OCI-LY7 (cell line): ENCODE data around the gene CIAO3. TPM values are rescaled to one million over a fixed set of nuclear protein-coding genes. Genes with fewer than 3 reads are reported as not detected.
A peak's percentile ranks its signal among the peaks of the same experiment; 100 is the strongest.

Experiments used
- Bru-seq: library from RNA; stranded (reverse); fragments of 400-500 nt; gene quantifications from one replicate; lab custom pipeline; 2021; lab: Mats Ljungman, UMichigan
- BruChase-seq, 2 experiments: library from RNA; stranded (reverse); fragments of 400-500 nt; gene quantifications; one replicate each; lab custom pipeline; 2021; lab: Mats Ljungman, UMichigan
- BruUV-seq: library from RNA; stranded (reverse); fragments of 400-500 nt; replicated peaks from 2 replicates; lab custom pipeline; 2021; lab: Mats Ljungman, UMichigan
- CTCF ChIA-PET: fragments of 300-600 bp; sonication (Branson Sonifier 250); formaldehyde crosslinking; loops from one replicate; lab custom pipeline; 2022; ENCODE audit warnings: antibody characterized with exemption; ENCODE audit not compliant: unreplicated experiment; lab: Charles Lee
- POLR2A ChIA-PET: fragments of 300-600 bp; sonication (Branson Sonifier 250); formaldehyde crosslinking; loops from one replicate; lab custom pipeline; 2022; ENCODE audit warnings: antibody characterized with exemption; lab: Charles Lee
- DNase-seq: peaks from one replicate; pipeline ENCODE4 v3.0.0-alpha.2; 2015; ENCODE audit warnings: low spot score
- H2AFZ ChIP-seq: fragments of 200-600 bp; sonication (generic), shearing (Covaris generic); 2 replicates; pipeline ENCODE4 v1.6.1; 2014; ENCODE audit warnings: mild to moderate bottlenecking, antibody characterized with exemption, low read length, moderate library complexity
- H3K27ac ChIP-seq: fragments of 200-600 bp; sonication (generic); 2 replicates; pipeline ENCODE4 v1.5.1; 2014; ENCODE audit warnings: mixed run types, low read depth, mild to moderate bottlenecking, moderate library complexity, low read length, inconsistent platforms; ENCODE audit not compliant: poor library complexity, severe bottlenecking
- H3K36me3 ChIP-seq: fragments of 200-600 bp; sonication (generic); 2 replicates; pipeline ENCODE4 v1.6.1; 2014; ENCODE audit warnings: mild to moderate bottlenecking, antibody characterized with exemption, low read length, moderate library complexity, mixed read lengths; ENCODE audit not compliant: insufficient read depth
- H3K4me1 ChIP-seq: fragments of 200-600 bp; sonication (generic); 2 replicates; pipeline ENCODE4 v1.5.1; 2014; ENCODE audit warnings: mild to moderate bottlenecking, low read length; ENCODE audit not compliant: insufficient read depth, poor library complexity, severe bottlenecking
- H3K4me2 ChIP-seq: fragments of 200-600 bp; sonication (generic); 2 replicates; pipeline ENCODE4 v1.6.1; 2014; ENCODE audit warnings: mild to moderate bottlenecking, low read length
- H3K4me3 ChIP-seq: fragments of 200-600 bp; sonication (generic); 2 replicates; pipeline ENCODE4 v1.5.1; 2014; ENCODE audit warnings: mild to moderate bottlenecking, low read depth, low read length; ENCODE audit not compliant: poor library complexity, severe bottlenecking
- H3K79me2 ChIP-seq: fragments of 200-600 bp; sonication (generic); 2 replicates; pipeline ENCODE4 v1.6.1; 2016; ENCODE audit warnings: low read depth, mild to moderate bottlenecking, low read length, moderate library complexity, mixed read lengths; ENCODE audit not compliant: insufficient read depth
- H3K9me2 ChIP-seq: fragments of 200-600 bp; sonication (generic); 2 replicates; pipeline ENCODE4 v1.6.1; 2016; ENCODE audit warnings: mild to moderate bottlenecking, low read length, mixed read lengths; ENCODE audit not compliant: insufficient read depth
- H3K9me3 ChIP-seq: fragments of 200-600 bp; sonication (generic); 2 replicates; pipeline ENCODE4 v1.6.1; 2014; ENCODE audit warnings: mild to moderate bottlenecking, mixed run types, low read length, mixed read lengths
- H4K20me1 ChIP-seq: fragments of 200-600 bp; sonication (generic); 2 replicates; pipeline ENCODE4 v1.6.1; 2014; ENCODE audit warnings: mild to moderate bottlenecking, antibody characterized with exemption, low read length, moderate library complexity, mixed read lengths; ENCODE audit not compliant: insufficient read depth
- EZH2phosphoT487 ChIP-seq: fragments of 200-600 bp; sonication (generic); IDR thresholded peaks from 2 replicates; pipeline ENCODE4 v1.6.1; 2018; ENCODE audit warnings: low read depth, borderline replicate concordance, mild to moderate bottlenecking, mixed run types, antibody characterized with exemption, low read length, moderate library complexity, mixed read lengths
- intact Hi-C: fragments of 100-400 bp; cut with micrococcal nuclease; formaldehyde crosslinking; loops from one replicate; pipeline ENCODE4 v1.10.0; 2022; ENCODE audit not compliant: unreplicated experiment
- long read RNA-seq: library from polyadenylated mRNA; stranded (forward); transcript quantifications from one replicate; pipeline ENCODE4 v2.0.0, GENCODE V29; 2022
- total RNA-seq, 2 experiments: library from RNA; depleted of rRNA in 1 of 2; stranded (reverse); fragments of >200 nt in 1 of 2; shearing (Covaris generic) in 1 of 2; gene quantifications; 2 replicates each; pipeline ENCODE4 v1.2.3, GENCODE V29; 2014 to 2022
- TF ChIP-seq, protein P1 (sequence below): fragments of 200-600 bp; sonication (generic); conservative IDR thresholded peaks from 2 replicates; pipeline ENCODE4 v1.5.1; 2014; ENCODE audit warnings: mild to moderate bottlenecking, antibody characterized with exemption, low read length, moderate library complexity, mixed read lengths

CIAO3 gene
- 142 and 169 TPM in 2 replicates for total RNA-seq (2014; rRNA removed; shearing (Covaris generic))
- 156 and 173 TPM in 2 replicates for total RNA-seq (2022)
- Bru-seq, nascent RNA = percentile 64 among the genes with signal in this experiment
- BruChase-seq, experiment 1, labeled RNA remaining after a 6-hour chase = percentile 77 among the genes with signal in this experiment
- percentile 79 among the genes with signal in this experiment for BruChase-seq, experiment 2, labeled RNA remaining after a 2-hour chase
- long read RNA-seq, transcript CIAO3-201 (11 exons, 2,112 nt) = major isoform, 49 of 167 reads
- long read RNA-seq, transcript CIAO3-208 (4 exons, 1,350 nt) = minor isoform, 5 of 167 reads
- long read RNA-seq, transcript CIAO3-214 (3 exons, 2,818 nt) = minor isoform, 8 of 167 reads
- long read RNA-seq, partial matches to known transcripts = 14 of 167 reads
- long read RNA-seq, other reads (novel, unspliced or antisense) = 82 of 167 reads

DNA sequence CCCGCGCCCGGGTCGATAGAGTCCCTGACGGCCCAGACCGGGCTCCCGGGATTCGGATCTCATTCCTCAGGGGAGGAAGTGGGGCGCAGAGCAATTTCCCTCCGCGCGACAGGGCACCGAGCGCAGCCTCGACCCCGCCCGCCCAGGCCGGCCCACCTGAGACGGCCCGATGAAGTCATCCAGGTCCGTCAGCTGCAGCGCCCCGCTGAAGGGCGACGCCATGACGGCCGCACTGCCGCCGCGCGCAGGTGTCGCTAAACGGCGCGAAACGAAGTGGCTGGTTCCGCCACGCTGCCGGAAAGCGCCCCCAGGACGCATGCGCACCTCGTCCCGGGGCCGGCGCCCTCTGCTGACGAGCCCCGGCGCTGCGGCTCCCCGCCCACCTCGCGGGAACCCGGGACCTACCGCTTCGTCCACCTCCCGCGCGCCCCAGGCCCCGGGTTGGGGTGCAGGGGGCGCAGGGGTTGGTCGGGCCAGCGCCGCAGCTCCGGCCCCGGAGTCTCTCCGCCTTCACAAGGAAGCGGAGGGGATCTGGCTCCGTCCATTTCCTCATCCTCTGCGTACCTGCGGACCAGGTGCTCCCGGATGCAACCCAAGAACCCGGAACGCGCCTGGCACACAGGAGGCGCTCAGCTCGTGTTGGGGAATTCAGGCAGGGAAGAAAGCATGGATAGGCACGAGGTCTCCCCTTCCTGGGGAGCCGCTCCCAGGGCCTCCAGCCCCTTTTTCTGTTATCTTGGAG lies at the start of gene CIAO3:
Gene CIAO3 (minus strand): TSS at position 234 of the 742 bp plus-strand sequence. CDS start 12 bp downstream, at position 222.
- peak within 1 kb of the TSS; percentile 89 for H3K4me2 ChIP-seq
- CTCF ChIA-PET = interaction anchor here (0.7 kb wide), 1 partner anchor 21 kb away, joined by 4 read pairs; no protein-coding TSS in a partner anchor
- H3K4me3 ChIP-seq = peak within 1 kb of the TSS; percentile 91
- H2AFZ ChIP-seq = peak within 1 kb of the TSS; percentile 61; the same call in 1 of the 2 replicates
- H3K27ac ChIP-seq = peak within 1 kb of the TSS; percentile 97
- no peaks in the 10 kb centered on the region for H4K20me1 ChIP-seq
- peak; percentile 96 for DNase-seq
- peaks cover 48% of the 10 kb centered on the region for H3K4me1 ChIP-seq
- H3K79me2 ChIP-seq = peaks cover 31% of the 10 kb centered on the region
- no peaks in the 10 kb centered on the region for H3K9me3 ChIP-seq
- TF ChIP-seq, protein P1, sequence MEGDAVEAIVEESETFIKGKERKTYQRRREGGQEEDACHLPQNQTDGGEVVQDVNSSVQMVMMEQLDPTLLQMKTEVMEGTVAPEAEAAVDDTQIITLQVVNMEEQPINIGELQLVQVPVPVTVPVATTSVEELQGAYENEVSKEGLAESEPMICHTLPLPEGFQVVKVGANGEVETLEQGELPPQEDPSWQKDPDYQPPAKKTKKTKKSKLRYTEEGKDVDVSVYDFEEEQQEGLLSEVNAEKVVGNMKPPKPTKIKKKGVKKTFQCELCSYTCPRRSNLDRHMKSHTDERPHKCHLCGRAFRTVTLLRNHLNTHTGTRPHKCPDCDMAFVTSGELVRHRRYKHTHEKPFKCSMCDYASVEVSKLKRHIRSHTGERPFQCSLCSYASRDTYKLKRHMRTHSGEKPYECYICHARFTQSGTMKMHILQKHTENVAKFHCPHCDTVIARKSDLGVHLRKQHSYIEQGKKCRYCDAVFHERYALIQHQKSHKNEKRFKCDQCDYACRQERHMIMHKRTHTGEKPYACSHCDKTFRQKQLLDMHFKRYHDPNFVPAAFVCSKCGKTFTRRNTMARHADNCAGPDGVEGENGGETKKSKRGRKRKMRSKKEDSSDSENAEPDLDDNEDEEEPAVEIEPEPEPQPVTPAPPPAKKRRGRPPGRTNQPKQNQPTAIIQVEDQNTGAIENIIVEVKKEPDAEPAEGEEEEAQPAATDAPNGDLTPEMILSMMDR = peak; percentile 87
- TF ChIP-seq EZH2phosphoT487 = no peak
- intact Hi-C loops = no loop called here
- BruUV-seq = TSS peak; percentile 71
- H3K9me2 ChIP-seq = no peaks in the 10 kb centered on the region
- H3K36me3 ChIP-seq = peaks cover 19% of the 10 kb centered on the region
- POLR2A ChIA-PET = no interaction called here

DNA sequence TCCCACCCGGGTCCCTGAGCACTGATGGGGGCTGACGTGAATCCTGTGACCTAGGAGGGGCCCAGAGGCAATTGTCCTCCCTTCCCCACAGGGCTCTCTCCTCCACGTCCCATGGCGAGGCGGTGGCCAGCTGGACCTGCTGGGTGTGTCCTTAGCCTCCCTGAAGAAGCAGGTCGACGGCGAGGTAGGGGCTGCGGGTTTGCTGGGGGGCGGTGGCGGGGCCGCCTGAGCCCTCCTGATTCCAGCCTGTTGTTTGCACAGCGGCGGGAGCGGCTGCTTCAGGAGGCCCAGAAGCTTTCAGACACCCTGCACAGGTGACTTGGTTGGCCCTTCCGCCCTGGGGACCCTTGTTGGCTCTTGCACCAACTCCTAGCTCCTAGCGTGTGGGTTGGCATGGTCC lies 49.3 kb upstream of the CIAO3 start:
- Histone ChIP-seq H4K20me1 (0 out of 2 replicates have a peak, but pooled peaks cover 4% of the 10 kb centered on the region), H3K79me2 (peaks cover 30% of the 10 kb centered on the region), H3K9me2 (no peaks in the 10 kb centered on the region), H2AFZ (no peak overlapping the region), H3K27ac (no peak overlapping the region), H3K4me2 (peak overlapping the region; percentile 95), H3K4me1 (peaks cover 17% of the 10 kb centered on the region), H3K9me3 (no peaks in the 10 kb centered on the region), H3K36me3 (peaks cover 62% of the 10 kb centered on the region), H3K4me3 (peak overlapping the region; percentile 91)
- ChIA-PET POLR2A (no interaction called here), CTCF (no interaction called here)
- TF ChIP-seq EZH2phosphoT487 = no peak
- TF ChIP-seq, protein P1 = no peak
- DNase-seq = no peak
- intact Hi-C loops = no loop called here
- BruUV-seq = no TSS peak
